Activated T-helper 1 cell treated with anti-CD3 and anti-CD28 coated beads, Interleukin-12 subunit alpha, Interleukin-12 subunit beta, Interleukin-2, Interleukin-4 antibody, amounts not matched to agents 30 ng/mL and 10 ng/mL and 1 ng/mL, durations not matched to agents 14 hours and 24 hours and 36 hours (primary cell): Measurements from ENCODE around the gene SLC6A9. TPM values are rescaled to one million over a fixed set of nuclear protein-coding genes. Genes with fewer than 3 reads are reported as not detected.
A peak's percentile ranks its signal among the peaks of the same experiment; 100 is the strongest.

Experiments
- DNase-seq: peaks from one replicate; pipeline ENCODE4 v3.0.0; 2021; ENCODE audit warnings: low spot score
- H3K27ac Mint-ChIP-seq: one replicate; pipeline ENCODE4 v1.8.0; 2021; ENCODE audit warnings: mild to moderate bottlenecking, mixed read lengths
- H3K27me3 Mint-ChIP-seq: one replicate; pipeline ENCODE4 v1.8.0; 2022; ENCODE audit warnings: mild to moderate bottlenecking, moderate library complexity, mixed read lengths; ENCODE audit not compliant: insufficient read depth
- H3K36me3 Mint-ChIP-seq: one replicate; pipeline ENCODE4 v1.8.0; 2021; ENCODE audit warnings: low read depth, mixed read lengths
- H3K4me1 Mint-ChIP-seq: one replicate; pipeline ENCODE4 v1.8.0; 2021; ENCODE audit warnings: low read depth, mixed read lengths
- H3K4me3 Mint-ChIP-seq: one replicate; pipeline ENCODE4 v1.8.0; 2021; ENCODE audit warnings: mild to moderate bottlenecking, moderate library complexity, mixed read lengths
- H3K9me3 Mint-ChIP-seq: one replicate; pipeline ENCODE4 v1.8.0; 2021; ENCODE audit warnings: mixed read lengths
- intact Hi-C: fragments of 100-400 bp; cut with micrococcal nuclease; formaldehyde crosslinking; loops from one replicate; pipeline ENCODE4 v1.15.1; 2024
- total RNA-seq: library from RNA; stranded (reverse); gene quantifications from 2 replicates; pipeline ENCODE4 v1.2.3, GENCODE V29; 2022

The SLC6A9 gene
- total RNA-seq, 1 donor from 2014 or later: 7.0 TPM

DNA sequence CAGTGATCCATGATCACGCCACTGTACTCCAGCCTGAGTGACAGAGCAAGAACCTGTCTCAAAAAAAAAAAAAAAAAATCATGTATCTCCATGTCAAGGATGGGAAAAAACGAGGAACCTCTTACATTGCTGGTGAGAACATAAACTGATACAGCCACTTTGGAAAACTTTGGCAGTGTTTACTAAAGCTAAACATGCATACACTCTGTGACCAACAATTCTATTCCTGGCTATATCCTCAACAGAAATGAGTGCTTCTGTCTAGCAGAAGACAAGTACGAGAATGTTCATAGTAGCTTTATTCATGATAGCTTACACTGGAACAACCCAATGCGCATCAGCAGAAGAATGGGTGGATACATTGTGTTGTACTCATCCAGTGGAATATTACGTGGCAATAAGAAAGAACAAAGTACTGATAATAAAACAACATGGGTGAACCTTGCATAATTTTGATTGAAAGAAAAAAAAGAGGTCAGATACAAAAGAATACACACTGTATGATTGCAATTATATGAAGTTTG lies 31.5 kb upstream of the SLC6A9 start:
- intact Hi-C loops: no loop called here
- Mint-ChIP-seq H3K4me3 (no peak overlapping the region), H3K4me1 (no peaks in the 10 kb centered on the region), H3K9me3 (no peaks in the 10 kb centered on the region), H3K27me3 (peaks cover 19% of the 10 kb centered on the region), H3K27ac (no peak overlapping the region), H3K36me3 (no peaks in the 10 kb centered on the region)
- DNase-seq: no peak

DNA sequence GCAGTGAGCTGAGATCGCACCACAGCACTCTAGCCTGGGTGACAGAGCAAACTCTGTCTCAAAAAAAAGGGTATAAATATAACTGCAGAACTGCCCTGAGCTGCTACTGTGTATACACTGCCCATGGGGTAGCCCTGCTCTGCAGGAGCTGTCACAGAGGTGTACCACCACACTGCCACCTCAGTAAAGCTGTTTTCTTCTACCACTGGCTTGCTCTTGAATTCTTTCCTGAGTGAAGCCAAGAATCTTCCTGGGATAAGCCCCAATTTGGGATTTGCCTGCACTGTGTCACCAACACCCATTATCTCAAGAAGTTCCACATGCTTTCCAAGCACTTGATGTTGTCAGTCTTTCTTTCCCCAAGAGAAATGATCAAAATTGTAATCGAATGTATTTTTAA lies 30.6 kb upstream of the SLC6A9 start:
- DNase-seq: no peak
- Mint-ChIP-seq H3K27me3 (peaks cover 22% of the 10 kb centered on the region), H3K4me1 (no peaks in the 10 kb centered on the region), H3K36me3 (no peaks in the 10 kb centered on the region), H3K4me3 (no peak overlapping the region), H3K9me3 (no peaks in the 10 kb centered on the region), H3K27ac (no peak overlapping the region)
- intact Hi-C loops: no loop called here

DNA sequence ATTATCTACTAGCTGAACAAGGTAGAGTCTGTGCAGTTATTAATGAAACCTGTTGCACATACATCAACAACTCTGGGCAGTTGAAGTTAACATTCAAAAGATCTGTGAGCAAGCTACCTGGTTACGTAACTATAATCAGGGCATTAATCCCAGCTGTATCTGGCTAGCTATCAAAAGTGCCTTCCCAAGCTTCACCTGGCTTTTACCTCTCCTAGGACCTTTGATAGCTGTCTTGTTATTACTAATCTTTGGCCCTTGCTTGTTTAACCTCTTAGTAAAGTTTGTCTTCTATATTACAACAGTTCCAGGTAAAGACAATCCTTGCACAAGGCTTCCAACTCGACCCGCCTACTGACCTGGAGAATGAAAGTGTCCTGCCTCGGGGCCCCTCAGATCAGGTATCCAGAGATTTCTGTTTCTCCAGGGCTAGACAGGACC lies 29.6 kb upstream of the SLC6A9 start:
- H3K4me3 Mint-ChIP-seq: no peak overlapping the region
- H3K27me3 Mint-ChIP-seq: peaks cover 25% of the 10 kb centered on the region
- H3K27ac Mint-ChIP-seq: no peak overlapping the region
- DNase-seq: no peak
- no peaks in the 10 kb centered on the region for H3K9me3 Mint-ChIP-seq
- intact Hi-C loops: no loop called here
- H3K4me1 Mint-ChIP-seq: no peaks in the 10 kb centered on the region
- H3K36me3 Mint-ChIP-seq: no peaks in the 10 kb centered on the region

DNA sequence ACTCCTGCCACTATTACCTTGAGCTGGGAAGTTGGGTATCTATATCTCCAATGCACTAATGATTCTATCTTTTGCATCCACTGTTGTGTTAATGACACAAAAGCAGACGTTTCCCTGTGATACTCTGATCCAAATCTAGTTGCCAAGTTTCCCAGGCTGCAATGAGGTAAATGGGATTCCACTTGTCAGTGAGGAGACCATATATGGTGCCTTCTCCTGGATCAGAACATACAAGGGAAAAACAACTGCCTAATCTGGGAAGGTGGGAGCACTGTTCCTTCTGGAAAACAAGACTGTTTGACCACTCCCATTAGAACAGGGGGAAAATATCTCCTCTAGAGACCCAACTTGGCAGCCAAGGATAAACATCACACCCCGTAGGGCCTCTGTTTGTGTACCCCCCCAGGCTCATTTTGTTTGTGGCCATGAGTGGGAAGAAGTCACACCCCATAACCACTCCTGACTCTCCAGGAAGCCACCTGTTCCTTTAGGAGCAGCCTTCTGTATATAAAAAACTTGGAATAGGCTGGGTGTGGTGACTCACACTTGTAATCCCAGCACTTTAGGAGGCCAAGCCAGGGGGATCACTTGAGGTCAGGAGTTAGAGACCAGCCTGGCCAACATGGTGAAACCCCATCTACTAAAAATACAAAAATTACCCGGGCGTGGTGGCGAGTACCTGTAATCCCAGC lies 28.5 kb upstream of the SLC6A9 start:
- no peak for DNase-seq
- Mint-ChIP-seq H3K4me1 (no peaks in the 10 kb centered on the region), H3K27ac (no peak overlapping the region), H3K27me3 (peaks cover 25% of the 10 kb centered on the region), H3K9me3 (no peaks in the 10 kb centered on the region), H3K4me3 (no peak overlapping the region), H3K36me3 (no peaks in the 10 kb centered on the region)
- intact Hi-C loops: no loop called here

DNA sequence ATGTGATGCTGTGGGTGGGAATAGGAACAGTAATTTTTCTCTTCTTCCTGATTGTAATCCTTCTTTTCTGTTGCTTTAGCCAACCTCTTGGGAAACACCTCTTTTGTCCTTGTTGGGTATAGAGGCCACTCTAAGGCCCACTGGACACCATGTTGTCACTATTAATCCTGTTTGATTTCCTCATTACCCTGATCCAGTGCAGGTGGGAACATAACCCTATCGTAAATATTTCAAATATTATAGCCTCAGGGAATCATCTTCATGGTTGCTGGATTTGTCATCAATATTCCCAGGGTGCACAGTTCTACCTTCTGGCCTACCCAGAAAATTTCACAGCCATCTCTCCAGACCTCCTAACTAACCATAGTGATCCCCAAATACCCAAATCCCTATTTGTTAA lies 27.9 kb upstream of the SLC6A9 start:
- intact Hi-C loops: no loop called here
- no peak overlapping the region for H3K27ac Mint-ChIP-seq
- no peaks in the 10 kb centered on the region for H3K4me1 Mint-ChIP-seq
- H3K9me3 Mint-ChIP-seq: no peaks in the 10 kb centered on the region
- no peak overlapping the region for H3K4me3 Mint-ChIP-seq
- no peaks in the 10 kb centered on the region for H3K36me3 Mint-ChIP-seq
- no peak for DNase-seq
- H3K27me3 Mint-ChIP-seq: peaks cover 22% of the 10 kb centered on the region

DNA sequence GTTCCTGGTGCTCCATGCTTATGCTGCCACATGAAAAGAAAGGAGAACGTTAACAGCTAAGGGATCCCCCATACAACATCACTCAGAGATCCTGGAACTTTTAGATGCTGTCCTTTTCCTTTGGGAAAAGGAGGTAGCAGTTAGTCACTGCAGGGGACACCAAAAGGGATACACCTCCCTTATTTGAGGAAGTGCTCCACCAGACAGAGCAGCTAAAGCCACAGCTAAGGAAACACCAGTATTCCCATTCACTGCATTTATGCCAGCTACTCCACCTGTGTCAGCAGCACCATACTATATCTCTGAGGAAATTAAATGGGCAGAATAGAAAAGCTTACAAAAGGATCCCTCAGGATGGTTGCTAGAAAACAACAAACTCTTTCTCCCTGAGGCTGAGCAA lies 26.0 kb upstream of the SLC6A9 start:
- no peak overlapping the region for H3K27ac Mint-ChIP-seq
- intact Hi-C loops: no loop called here
- H3K36me3 Mint-ChIP-seq: no peaks in the 10 kb centered on the region
- H3K4me1 Mint-ChIP-seq: no peaks in the 10 kb centered on the region
- H3K4me3 Mint-ChIP-seq: no peak overlapping the region
- no peaks in the 10 kb centered on the region for H3K9me3 Mint-ChIP-seq
- peaks cover 17% of the 10 kb centered on the region for H3K27me3 Mint-ChIP-seq
- DNase-seq: no peak

DNA sequence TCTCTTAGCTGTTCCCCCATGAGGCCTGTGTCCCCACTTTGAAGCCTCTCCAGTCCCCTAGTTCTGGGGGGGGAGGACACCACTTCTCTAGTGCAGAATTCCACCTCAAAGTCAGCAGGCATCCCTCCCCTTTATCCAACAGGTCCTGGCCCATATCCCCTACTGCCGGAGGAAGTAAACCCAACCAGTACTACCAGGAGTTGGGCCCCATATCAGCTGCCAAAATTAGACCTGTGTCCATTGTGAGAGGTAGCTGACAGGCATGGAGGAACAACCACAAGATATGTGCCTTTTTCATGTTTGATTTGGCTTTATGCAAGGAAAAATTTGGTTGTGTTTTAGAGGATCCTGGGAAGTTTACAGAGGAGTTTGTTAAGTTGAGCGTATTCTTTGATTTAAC lies 22.1 kb upstream of the SLC6A9 start:
- Mint-ChIP-seq H3K27ac (no peak overlapping the region), H3K27me3 (peaks cover 11% of the 10 kb centered on the region), H3K9me3 (no peaks in the 10 kb centered on the region), H3K4me3 (no peak overlapping the region), H3K4me1 (peaks cover 2% of the 10 kb centered on the region), H3K36me3 (no peaks in the 10 kb centered on the region)
- intact Hi-C loops: no loop called here
- DNase-seq: no peak

DNA sequence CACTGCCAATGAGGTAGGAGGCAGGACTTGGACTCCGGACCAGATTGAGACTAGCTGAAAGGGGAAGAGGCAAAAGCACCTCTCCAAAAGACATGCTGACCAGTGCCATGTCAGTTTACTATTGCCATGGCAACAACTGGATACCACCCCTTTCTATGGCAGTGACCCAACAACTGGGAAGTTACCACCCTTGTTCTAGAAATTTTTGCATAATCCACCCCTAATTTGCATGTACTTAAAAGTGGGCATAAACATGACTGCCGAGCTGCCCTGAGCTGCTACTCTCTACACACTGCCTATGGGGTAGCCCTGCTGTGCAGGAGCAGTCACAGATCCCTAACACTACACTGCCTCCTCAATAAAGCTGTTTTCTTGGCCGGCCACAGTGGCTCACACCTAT lies 19.0 kb upstream of the SLC6A9 start:
- no peaks in the 10 kb centered on the region for H3K9me3 Mint-ChIP-seq
- peaks cover 16% of the 10 kb centered on the region for H3K4me1 Mint-ChIP-seq
- intact Hi-C loops: no loop called here
- H3K27me3 Mint-ChIP-seq: peaks cover 2% of the 10 kb centered on the region
- no peak overlapping the region for H3K27ac Mint-ChIP-seq
- no peak overlapping the region for H3K4me3 Mint-ChIP-seq
- DNase-seq: no peak
- no peaks in the 10 kb centered on the region for H3K36me3 Mint-ChIP-seq

DNA sequence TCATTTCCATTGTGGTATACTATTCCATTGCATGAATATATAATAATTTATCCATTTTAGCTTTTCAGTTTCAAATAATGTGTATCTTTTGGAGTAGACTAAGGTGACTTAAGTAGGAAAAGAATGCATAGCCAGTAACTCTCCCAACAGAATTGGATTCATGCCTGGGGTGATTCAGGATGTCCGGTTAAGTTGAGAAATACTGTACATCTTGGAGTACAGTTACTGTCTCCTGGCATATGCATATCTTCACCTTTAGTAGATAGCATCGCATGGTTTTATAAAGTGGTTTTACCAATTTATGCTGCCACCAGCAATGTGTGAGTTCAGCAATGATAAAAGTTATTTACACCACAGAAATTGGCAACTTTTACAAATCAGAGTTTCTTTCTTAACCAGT lies 18.6 kb upstream of the SLC6A9 start:
- H3K4me3 Mint-ChIP-seq: no peak overlapping the region

DNA sequence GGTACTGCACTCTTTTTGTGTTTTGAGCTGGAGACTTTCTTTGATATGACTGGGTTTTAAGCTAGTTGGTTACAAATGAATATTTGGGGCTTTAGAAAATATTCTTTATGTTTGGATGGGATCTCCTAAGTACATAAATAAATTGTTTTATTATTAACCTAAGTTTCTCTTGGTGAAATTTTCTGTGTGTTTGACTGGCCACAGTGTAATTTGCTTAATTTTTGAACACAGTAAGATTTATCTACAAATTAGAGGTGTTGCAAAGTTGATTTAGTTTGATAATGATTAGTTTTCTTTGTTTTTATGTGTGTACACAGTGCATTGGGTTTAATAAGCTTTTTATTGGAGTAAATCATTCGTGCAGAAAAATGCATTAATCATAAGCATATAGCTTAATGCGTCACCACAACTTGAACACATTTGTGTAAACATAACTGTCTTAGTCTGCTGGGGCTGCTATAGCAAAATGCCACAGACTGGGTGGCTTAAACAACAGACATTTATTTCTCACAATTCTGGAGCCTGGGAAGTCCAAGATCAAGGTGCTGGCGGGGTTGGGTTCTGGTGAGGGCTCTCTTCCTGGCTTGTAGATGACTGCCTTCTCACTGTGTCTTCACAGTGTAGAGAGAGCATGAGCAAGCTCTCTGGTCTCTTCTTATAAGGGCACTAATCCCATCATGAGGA lies 17.4 kb upstream of the SLC6A9 start:
- no peak overlapping the region for H3K27ac Mint-ChIP-seq
- intact Hi-C loops: loop anchor here (5.0 kb wide), 2 partner anchors 116 to 341 kb away; partner anchors contain the start of genes ARTN and ST3GAL3
- peaks cover 16% of the 10 kb centered on the region for H3K4me1 Mint-ChIP-seq
- peak overlapping the region; percentile 27 for H3K4me3 Mint-ChIP-seq
- no peaks in the 10 kb centered on the region for H3K36me3 Mint-ChIP-seq
- H3K9me3 Mint-ChIP-seq: no peaks in the 10 kb centered on the region
- peaks cover 4% of the 10 kb centered on the region for H3K27me3 Mint-ChIP-seq
- DNase-seq: no peak

More for the DNA sequence above, 18.6 kb upstream of the SLC6A9 start:
- H3K9me3 Mint-ChIP-seq: no peaks in the 10 kb centered on the region
- no peaks in the 10 kb centered on the region for H3K36me3 Mint-ChIP-seq
- intact Hi-C loops: loop anchor here (5.0 kb wide), 2 partner anchors 118 to 343 kb away; partner anchors contain the start of genes ARTN and ST3GAL3
- peaks cover 16% of the 10 kb centered on the region for H3K4me1 Mint-ChIP-seq
- H3K27ac Mint-ChIP-seq: no peak overlapping the region
- DNase-seq: no peak
- H3K27me3 Mint-ChIP-seq: peaks cover 3% of the 10 kb centered on the region

DNA sequence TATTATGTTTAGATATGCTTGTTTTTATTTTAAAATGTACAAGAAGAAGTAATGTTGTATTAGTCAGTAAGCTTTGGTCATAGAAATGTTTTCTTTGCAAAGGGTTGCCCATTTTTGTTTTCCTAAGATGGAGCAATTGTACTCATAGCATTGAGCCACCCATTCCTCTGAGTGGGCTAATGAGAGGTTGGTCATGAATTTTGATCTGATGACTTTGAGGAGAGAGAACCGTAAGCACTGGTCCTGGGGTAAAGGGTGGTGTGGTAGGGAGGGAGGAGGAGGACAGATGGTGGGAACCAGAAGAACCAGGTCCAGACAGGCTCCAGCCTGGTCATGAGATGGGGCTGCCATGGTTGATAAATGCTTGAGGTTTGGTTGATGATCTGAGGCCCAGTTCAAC lies 15.9 kb upstream of the SLC6A9 start:
- H3K36me3 Mint-ChIP-seq: no peaks in the 10 kb centered on the region
- no peak overlapping the region for H3K27ac Mint-ChIP-seq
- peaks cover 10% of the 10 kb centered on the region for H3K27me3 Mint-ChIP-seq
- H3K4me1 Mint-ChIP-seq: peaks cover 16% of the 10 kb centered on the region
- no peak overlapping the region for H3K4me3 Mint-ChIP-seq
- no peak for DNase-seq
- intact Hi-C loops: loop anchor here (1.0 to 5.0 kb wide), 4 partner anchors 42 to 518 kb away; partner anchors contain the start of genes ARTN and ST3GAL3
- no peaks in the 10 kb centered on the region for H3K9me3 Mint-ChIP-seq

DNA sequence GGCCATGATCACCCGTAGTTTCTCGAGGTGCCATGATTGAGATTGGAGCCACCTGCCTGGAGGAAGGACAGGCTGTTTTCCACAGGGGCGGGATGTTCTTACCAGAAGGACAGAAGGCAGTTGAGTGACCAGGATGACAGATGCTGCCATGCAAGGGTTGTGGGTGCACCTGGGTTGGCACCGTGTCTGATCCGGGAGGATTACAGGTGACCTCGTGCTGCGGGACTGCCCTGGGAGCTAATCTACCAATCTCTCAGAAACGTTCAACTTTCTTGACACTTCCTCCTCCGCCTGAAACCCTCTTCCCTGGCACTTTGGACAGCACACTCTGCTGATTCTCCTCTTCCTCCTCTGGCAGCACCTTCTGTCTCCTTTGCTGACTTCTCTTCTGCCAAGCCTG lies 13.8 kb upstream of the SLC6A9 start:
- Mint-ChIP-seq H3K9me3 (no peaks in the 10 kb centered on the region), H3K27ac (no peak overlapping the region), H3K4me3 (no peak overlapping the region), H3K4me1 (peaks cover 16% of the 10 kb centered on the region), H3K27me3 (peaks cover 16% of the 10 kb centered on the region), H3K36me3 (no peaks in the 10 kb centered on the region)
- intact Hi-C loops: loop anchor here (5.0 kb wide), 2 partner anchors 113 to 338 kb away; partner anchors contain the start of genes ARTN and ST3GAL3
- DNase-seq: no peak

DNA sequence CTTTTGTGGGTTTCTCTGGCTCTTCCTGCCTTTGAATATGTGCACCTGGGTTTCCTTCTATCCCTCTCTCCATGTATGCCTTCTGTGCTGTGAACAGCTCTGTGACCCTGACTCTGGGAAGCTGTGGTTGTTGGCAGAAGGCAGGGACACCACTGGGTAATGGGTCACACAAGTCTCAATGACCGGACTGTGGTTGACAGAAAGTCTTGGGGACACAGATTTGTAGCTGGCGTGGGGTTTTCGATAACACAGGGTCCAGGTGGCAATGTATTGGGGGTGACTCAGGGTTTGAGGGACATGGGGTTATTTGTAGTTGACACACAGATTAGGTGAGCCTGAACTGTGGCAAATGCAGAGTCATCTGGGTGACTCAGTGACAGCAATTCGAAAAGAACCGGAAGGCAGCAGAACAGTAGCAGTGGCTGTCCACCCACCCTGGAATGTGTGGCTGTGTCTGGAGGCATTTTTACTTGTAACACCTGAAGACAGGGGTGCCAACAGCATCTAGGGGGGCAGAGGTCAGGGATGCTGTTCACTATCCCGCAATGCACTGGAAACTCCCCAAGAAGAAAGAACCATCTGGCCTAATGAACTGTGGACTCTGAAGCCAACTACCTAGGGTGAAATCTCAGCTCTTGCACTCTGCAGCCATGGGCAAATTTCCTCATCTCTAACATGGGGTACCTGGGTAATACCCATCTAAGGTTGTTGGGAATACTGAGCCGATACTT lies 13.0 kb upstream of the SLC6A9 start:
- peaks cover 16% of the 10 kb centered on the region for H3K4me1 Mint-ChIP-seq
- no peak overlapping the region for H3K4me3 Mint-ChIP-seq
- peaks cover 20% of the 10 kb centered on the region for H3K27me3 Mint-ChIP-seq
- DNase-seq: no peak
- no peaks in the 10 kb centered on the region for H3K36me3 Mint-ChIP-seq
- no peaks in the 10 kb centered on the region for H3K9me3 Mint-ChIP-seq
- intact Hi-C loops: no loop called here
- H3K27ac Mint-ChIP-seq: no peak overlapping the region
